HG03469 (cell line): Measurements from ENCODE around the gene KAZALD1.

ENCODE experiments used
- ATAC-seq: cut with Tn5 transposase; IDR thresholded peaks from one replicate; pipeline ENCODE4 v1.9.1; 2021; ENCODE audit warnings: mild to moderate bottlenecking, moderate library complexity, moderate number of reproducible peaks; ENCODE audit not compliant: unreplicated experiment

Gene KAZALD1

GRCh38 chr10:101066896-101067355 is 5.1 kb downstream of the KAZALD1 start:
- ATAC-seq, result no peak

- ATAC-seq, result no peak
Measured at GRCh38 chr10:101067356-101068083, 5.7 kb downstream of the KAZALD1 start.

GRCh38 chr10:101069441-101069840 is 7.7 kb downstream of the KAZALD1 start:
- ATAC-seq, result no peak

- ATAC-seq, result no peak
Measured at GRCh38 chr10:101070098-101070497, 8.3 kb downstream of the KAZALD1 start.

- ATAC-seq, result no peak
Measured at GRCh38 chr10:101071267-101071884, 9.6 kb downstream of the KAZALD1 start.

- no peak for ATAC-seq
Measured at GRCh38 chr10:101071885-101072433, 10.2 kb downstream of the KAZALD1 start.

GRCh38 chr10:101072923-101073322 is 11.1 kb downstream of the KAZALD1 start:
- ATAC-seq, result no peak

GRCh38 chr10:101073631-101074030 is 11.8 kb downstream of the KAZALD1 start:
- ATAC-seq, result no peak

GRCh38 chr10:101075775-101076174 is 14.0 kb downstream of the KAZALD1 start:
- no peak for ATAC-seq

- no peak for ATAC-seq
Measured at GRCh38 chr10:101076630-101077029, 14.8 kb downstream of the KAZALD1 start.

- ATAC-seq, result no peak
Measured at GRCh38 chr10:101079874-101080273, 18.1 kb downstream of the KAZALD1 start.

- no peak for ATAC-seq
Measured at GRCh38 chr10:101080933-101081931, 19.4 kb downstream of the KAZALD1 start.

- ATAC-seq, result no peak
Measured at GRCh38 chr10:101085846-101086245, 24.1 kb downstream of the KAZALD1 start.

GRCh38 chr10:101087376-101087775 is 25.6 kb downstream of the KAZALD1 start:
- ATAC-seq, result no peak

GRCh38 chr10:101087965-101088364 is 26.2 kb downstream of the KAZALD1 start:
- ATAC-seq, result no peak

- ATAC-seq, result no peak
Measured at GRCh38 chr10:101089520-101090299, 27.9 kb downstream of the KAZALD1 start.

GRCh38 chr10:101090597-101090996 is 28.8 kb downstream of the KAZALD1 start:
- ATAC-seq, result no peak

- no peak for ATAC-seq
Measured at GRCh38 chr10:101091546-101092290, 29.9 kb downstream of the KAZALD1 start.

- no peak for ATAC-seq
Measured at GRCh38 chr10:101092881-101093354, 31.1 kb downstream of the KAZALD1 start.
